Ovary (tissue), 9 donors: ENCODE results near the gene INPP5D. TPM values are rescaled to one million over a fixed set of nuclear protein-coding genes. Genes with fewer than 3 reads are reported as not detected.

Experiments used
- DNase-seq, 5 donors: peaks; one replicate each; pipeline ENCODE4 v3.0.0-alpha.2; 2019 to 2020
- H3K27ac ChIP-seq, 2 donors: fragments of 200-600 bp; one replicate each; pipeline versions ENCODE4 v1.5.1 to v1.8.0; 2019 to 2022
- H3K27me3 ChIP-seq: fragments of 200-600 bp; one replicate; pipeline ENCODE4 v1.8.0; 2022
- H3K36me3 ChIP-seq: fragments of 200-600 bp; sonication (generic); one replicate; pipeline ENCODE4 v1.5.1; 2019
- H3K4me1 ChIP-seq: one replicate; pipeline ENCODE4 v1.8.1; 2013; ENCODE audit warnings: mild to moderate bottlenecking, moderate library complexity; ENCODE audit not compliant: insufficient read depth
- H3K4me3 ChIP-seq: fragments of 200-600 bp; sonication (generic); one replicate; pipeline ENCODE4 v1.5.1; 2017
- H3K9me3 ChIP-seq, 2 donors: fragments of 200-600 bp in 1 of 2; sonication (generic) in 1 of 2; one replicate each; pipeline versions ENCODE4 v1.5.1 to v1.8.1; 2013 to 2019; ENCODE audit warnings: mild to moderate bottlenecking in 1 of 2, moderate library complexity in 1 of 2
- EP300 ChIP-seq: sonication (generic); formaldehyde crosslinking; IDR thresholded peaks from one replicate; pipeline ENCODE4 v1.6.1; 2017; ENCODE audit warnings: antibody characterized with exemption
- POLR2A ChIP-seq: fragments of 450-650 bp; IDR thresholded peaks from one replicate; pipeline ENCODE4 v1.6.1; 2017; ENCODE audit warnings: antibody characterized with exemption, mild to moderate bottlenecking, moderate library complexity
- WGBS, 3 donors: extraction: QIAGEN DNeasy Blood & Tissue Kit in 1 of 3; methylation state at CpG; one replicate each; pipeline versions ENCODE4 v1.1.5 to v1.1.7; 2013 to 2017; 5-methylcytosine and 5-hydroxymethylcytosine counted together
- intact Hi-C, 4 donors: fragments of 100-400 bp; cut with DNase I; formaldehyde crosslinking; loops; one replicate each; pipeline versions ENCODE4 v1.11.0 to v1.15.1; 2022 to 2023
- polyA plus RNA-seq, 2 donors: library from polyadenylated mRNA; stranded (reverse); fragments of 200-250 nt in 1 of 2; fragments of 350-450 nt in 1 of 2; fragmentation: Illumina TruSeq in 1 of 2; extraction: RNeasy Lipid Tissue Mini Kit (QIAGEN cat#74804) in 1 of 2; gene quantifications; one replicate each; pipeline ENCODE4 v1.2.3, GENCODE V29; 2013 to 2014
- small RNA-seq: library from RNA; depleted of rRNA; stranded (forward); fragments of <200 nt; gene quantifications from one replicate; pipeline ENCODE3, GENCODE V24; 2016
- total RNA-seq, 7 donors: library from RNA; depleted of rRNA in 2 of 7; stranded (reverse); fragments of >200 nt in 2 of 7; fragmentation: NEBNext Ultra II Directional in 3 of 7; extraction: Animal tissue kit (Norgen Biotek cat#: 25700) in 3 of 7; gene quantifications; one replicate each; pipeline versions ENCODE4 v1.1.0 to v1.2.4, GENCODE V29; 2016 to 2023
- TF ChIP-seq, protein P1 (sequence below), 3 donors: fragments of 450-650 bp in 2 of 3; fragments of 200-600 bp in 1 of 3; IDR thresholded peaks; one replicate each; pipeline versions ENCODE4 v1.5.1 to v1.8.0; 2016 to 2022; ENCODE audit warnings: antibody characterized with exemption in 3 of 3, mild to moderate bottlenecking in 1 of 3
- donor health status: DM: no; HTN: no; CAD: no; lungs with moderate emphysema.
- donor health status: DM: no; HTN: no; CAD: no.
- donor health status: Bipolar disorder and iron deficiency.
- donor health status: DM: yes; HTN: yes; CAD: no.
- donor health status: DM: no; HTN: no; CAD: no.
- donor health status: DM: yes; HTN: yes; CAD: no.

Gene INPP5D
- total and polyA plus RNA-seq, 9 donors = 4.1 to 14.4 (median 7.7) TPM

DNA sequence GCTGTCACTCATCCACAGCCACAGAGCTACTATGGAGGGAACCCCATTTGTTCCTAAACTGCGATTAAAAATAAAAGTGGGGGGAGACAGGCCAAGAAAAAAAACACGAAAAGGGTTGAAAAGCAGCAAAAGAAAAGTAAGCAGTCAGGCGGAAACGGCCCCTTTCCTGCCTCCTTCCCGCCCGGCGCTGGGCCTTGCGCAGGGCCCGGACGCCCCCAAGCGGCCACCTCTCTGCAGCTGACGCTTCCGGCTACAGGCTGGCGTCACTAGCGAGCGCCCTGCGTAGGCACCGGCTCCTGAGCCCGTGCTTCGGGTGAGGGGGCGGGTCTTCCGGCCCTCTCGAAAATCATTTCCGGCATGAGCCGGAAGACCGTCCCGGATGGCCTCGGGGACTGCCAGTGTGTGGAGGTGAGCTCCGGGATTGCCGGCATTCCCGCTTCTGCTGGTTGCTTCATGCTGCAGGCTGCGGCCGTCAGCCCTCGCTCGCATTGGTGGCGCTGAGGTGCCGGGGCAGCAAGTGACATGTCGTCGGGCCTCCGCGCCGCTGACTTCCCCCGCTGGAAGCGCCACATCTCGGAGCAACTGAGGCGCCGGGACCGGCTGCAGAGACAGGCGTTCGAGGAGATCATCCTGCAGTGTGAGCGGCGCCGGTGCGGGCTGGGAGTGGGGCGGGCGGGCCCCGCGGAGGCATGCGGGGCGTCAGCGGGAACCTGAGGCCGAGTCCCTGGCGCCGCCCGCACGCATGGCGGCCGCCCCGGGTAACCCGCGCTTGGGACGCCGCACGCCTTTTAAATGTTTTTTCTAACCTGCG lies 191.4 kb downstream of the INPP5D start, which contains the start of gene ATG16L1:
Gene ATG16L1, plus strand, starts transcription at position 368 of the 811 bp plus-strand sequence. Its CDS starts 155 bp downstream, at position 523.
- Histone ChIP-seq H3K9me3 (no peaks in the 10 kb centered on the region), H3K27me3 (no peaks in the 10 kb centered on the region), H3K36me3 (no peaks in the 10 kb centered on the region), H3K27ac (peak within 1 kb of the TSS in 1 of 2 donors; percentile 30), H3K4me3 (peak within 1 kb of the TSS; percentile 91), H3K4me1 (peaks cover 6% of the 10 kb centered on the region)
- TF ChIP-seq POLR2A = peak; percentile 46
- TF ChIP-seq, protein P1, sequence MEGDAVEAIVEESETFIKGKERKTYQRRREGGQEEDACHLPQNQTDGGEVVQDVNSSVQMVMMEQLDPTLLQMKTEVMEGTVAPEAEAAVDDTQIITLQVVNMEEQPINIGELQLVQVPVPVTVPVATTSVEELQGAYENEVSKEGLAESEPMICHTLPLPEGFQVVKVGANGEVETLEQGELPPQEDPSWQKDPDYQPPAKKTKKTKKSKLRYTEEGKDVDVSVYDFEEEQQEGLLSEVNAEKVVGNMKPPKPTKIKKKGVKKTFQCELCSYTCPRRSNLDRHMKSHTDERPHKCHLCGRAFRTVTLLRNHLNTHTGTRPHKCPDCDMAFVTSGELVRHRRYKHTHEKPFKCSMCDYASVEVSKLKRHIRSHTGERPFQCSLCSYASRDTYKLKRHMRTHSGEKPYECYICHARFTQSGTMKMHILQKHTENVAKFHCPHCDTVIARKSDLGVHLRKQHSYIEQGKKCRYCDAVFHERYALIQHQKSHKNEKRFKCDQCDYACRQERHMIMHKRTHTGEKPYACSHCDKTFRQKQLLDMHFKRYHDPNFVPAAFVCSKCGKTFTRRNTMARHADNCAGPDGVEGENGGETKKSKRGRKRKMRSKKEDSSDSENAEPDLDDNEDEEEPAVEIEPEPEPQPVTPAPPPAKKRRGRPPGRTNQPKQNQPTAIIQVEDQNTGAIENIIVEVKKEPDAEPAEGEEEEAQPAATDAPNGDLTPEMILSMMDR (IDR thresholded peaks at IDR 0.05) = peak; percentile 92 to 97 (median 97)
- TF ChIP-seq EP300 = peak; percentile 46
- WGBS, 3 donors = 0% methylated on average over 71 to 75 of the region's 75 CpGs
- intact Hi-C loops = loop anchor here (5.0 to 10.0 kb wide), 3 partner anchors 193 to 639 kb away; no protein-coding TSS in a partner anchor
- DNase-seq = peak; percentile 93 to 98 (median 95)

DNA sequence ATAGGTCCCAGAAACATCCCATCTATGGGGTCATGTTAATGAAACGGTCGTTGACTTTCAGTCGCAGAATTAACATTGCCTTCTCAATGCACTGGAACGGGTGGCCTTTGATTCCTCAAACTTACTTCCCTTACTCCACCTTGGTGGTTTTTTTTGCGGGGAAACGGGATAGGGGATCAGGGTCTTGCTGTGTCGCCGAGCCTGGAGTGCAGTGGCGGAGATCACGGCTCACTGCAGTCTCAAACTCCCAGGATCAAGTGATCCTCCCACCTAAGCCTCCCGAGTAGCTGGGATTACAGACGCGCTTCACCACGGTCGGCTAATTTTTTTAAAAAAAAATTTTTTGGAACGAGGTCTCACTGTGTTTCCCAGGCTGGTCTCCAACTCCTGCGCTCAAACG lies 192.1 kb downstream of the INPP5D start:
- Histone ChIP-seq H3K4me1 (peaks cover 6% of the 10 kb centered on the region), H3K27ac (peak overlapping the region in 1 of 2 donors; percentile 8), H3K4me3 (peak overlapping the region; percentile 91), H3K27me3 (no peaks in the 10 kb centered on the region), H3K36me3 (no peaks in the 10 kb centered on the region), H3K9me3 (no peaks in the 10 kb centered on the region)
- DNase-seq = no peak
- intact Hi-C loops = loop anchor here (5.0 to 10.0 kb wide), 3 partner anchors 193 to 640 kb away; no protein-coding TSS in a partner anchor
- 0 to 1% (median 0%) methylated on average over 18 of the region's 18 CpGs for WGBS, 3 donors
- TF ChIP-seq, protein P1 (IDR thresholded peaks at IDR 0.05) = no peak
- TF ChIP-seq EP300 (no peak), POLR2A (no peak)

DNA sequence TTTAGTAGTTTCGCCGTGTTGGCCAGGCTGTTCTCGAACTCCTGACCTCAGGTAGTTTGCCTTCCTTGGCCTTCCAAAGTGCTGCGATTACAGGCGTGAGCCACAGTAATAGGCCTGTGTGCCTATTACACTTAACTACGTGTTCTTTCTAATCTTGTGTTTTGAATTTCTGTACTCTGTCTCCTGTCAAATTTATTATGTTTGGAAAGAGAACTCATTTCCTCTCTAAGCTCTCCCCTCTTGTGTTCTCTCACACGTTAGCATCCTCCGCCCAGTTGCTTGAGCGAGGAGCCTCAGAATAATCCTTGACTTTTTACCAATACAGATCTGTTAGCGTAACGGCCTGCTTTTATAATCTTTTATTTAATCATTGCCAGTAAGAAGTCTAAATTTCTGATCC lies 195.0 kb downstream of the INPP5D start:
- no peak for TF ChIP-seq POLR2A
- TF ChIP-seq, protein P1 (IDR thresholded peaks at IDR 0.05) = no peak
- no peak for TF ChIP-seq EP300
- Histone ChIP-seq H3K4me3 (no peak overlapping the region), H3K4me1 (peaks cover 6% of the 10 kb centered on the region), H3K27ac (no peak overlapping the region), H3K36me3 (no peaks in the 10 kb centered on the region), H3K9me3 (no peaks in the 10 kb centered on the region), H3K27me3 (no peaks in the 10 kb centered on the region)
- WGBS, 3 donors = 49 to 57% (median 54%) methylated on average over 11 of the region's 11 CpGs
- peak in 1 of 5 donors; percentile 40 for DNase-seq
- intact Hi-C loops = loop anchor here in 3 of 4 donors (5.0 to 10.0 kb wide), 2 partner anchors 190 to 192 kb away; no protein-coding TSS in a partner anchor

DNA sequence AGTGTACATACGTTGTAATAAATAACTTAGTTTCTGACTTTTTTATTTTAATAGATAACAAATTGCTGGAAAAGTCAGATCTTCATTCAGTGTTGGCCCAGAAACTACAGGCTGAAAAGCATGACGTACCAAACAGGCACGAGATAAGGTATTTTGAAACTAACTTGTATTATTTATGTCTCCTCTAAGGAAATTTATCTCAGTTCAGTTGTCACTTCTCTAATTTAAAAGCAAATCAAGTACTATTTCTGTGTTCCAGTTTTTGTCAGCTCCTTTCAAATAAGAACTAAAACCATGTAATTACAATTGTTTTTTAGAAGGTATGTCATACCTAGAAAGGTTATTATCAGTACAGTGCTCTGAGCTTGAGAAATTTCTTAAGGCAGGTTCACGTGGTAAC lies 195.9 kb downstream of the INPP5D start:
- Histone ChIP-seq H3K36me3 (no peaks in the 10 kb centered on the region), H3K9me3 (no peaks in the 10 kb centered on the region), H3K27me3 (no peaks in the 10 kb centered on the region), H3K27ac (no peak overlapping the region), H3K4me1 (peaks cover 6% of the 10 kb centered on the region), H3K4me3 (no peak overlapping the region)
- no peak for DNase-seq
- 78 to 85% (median 80%) methylated on average over 4 of the region's 4 CpGs for WGBS, 3 donors
- TF ChIP-seq, protein P1 (IDR thresholded peaks at IDR 0.05) = no peak
- no peak for TF ChIP-seq POLR2A
- TF ChIP-seq EP300 = no peak
- intact Hi-C loops = loop anchor here in 3 of 4 donors (5.0 to 10.0 kb wide), 2 partner anchors 189 to 191 kb away; no protein-coding TSS in a partner anchor

Small RNA genes within 50 kb of the gene (small RNA-seq; reads per million reads assigned to genes)
- gene RN7SL32P = not detected

Other genes starting within 250 kb of the INPP5D start
- 1 to 10 TPM in 5 of 7 donors, under 1 TPM in 2; 0.76 to 2.9 (median 1.1) TPM for gene SNORC, start 190.1 kb upstream of the INPP5D start, total RNA-seq
- under 1 TPM; 0.10 to 0.93 TPM for gene SNORC, start 190.1 kb upstream of the INPP5D start, polyA plus RNA-seq
- gene NGEF, start 47.1 kb upstream of the INPP5D start, total RNA-seq = 1 to 10 TPM in 4 of 7 donors, under 1 TPM in 3; 0.18 to 3.1 (median 1.1) TPM
- gene NGEF, start 47.1 kb upstream of the INPP5D start, polyA plus RNA-seq = under 1 TPM; 0.53 to 0.62 TPM
- gene NEU2, start 27.7 kb upstream of the INPP5D start, total RNA-seq = not detected
- not detected for gene NEU2, start 27.7 kb upstream of the INPP5D start, polyA plus RNA-seq
- gene ATG16L1, start 191.3 kb downstream of the INPP5D start, total RNA-seq = 10 to 100 TPM; 16.3 to 32.3 (median 21.4) TPM
- gene ATG16L1, start 191.3 kb downstream of the INPP5D start, polyA plus RNA-seq = 10 to 100 TPM in 1 of 2 donors, 1 to 10 TPM in 1; 9.5 to 17.6 TPM
- not detected for gene SAG, start 247.5 kb downstream of the INPP5D start, total RNA-seq
- not detected for gene SAG, start 247.5 kb downstream of the INPP5D start, polyA plus RNA-seq